ENCODE results near the gene CAPZA1.

The CAPZA1 gene

DNA sequence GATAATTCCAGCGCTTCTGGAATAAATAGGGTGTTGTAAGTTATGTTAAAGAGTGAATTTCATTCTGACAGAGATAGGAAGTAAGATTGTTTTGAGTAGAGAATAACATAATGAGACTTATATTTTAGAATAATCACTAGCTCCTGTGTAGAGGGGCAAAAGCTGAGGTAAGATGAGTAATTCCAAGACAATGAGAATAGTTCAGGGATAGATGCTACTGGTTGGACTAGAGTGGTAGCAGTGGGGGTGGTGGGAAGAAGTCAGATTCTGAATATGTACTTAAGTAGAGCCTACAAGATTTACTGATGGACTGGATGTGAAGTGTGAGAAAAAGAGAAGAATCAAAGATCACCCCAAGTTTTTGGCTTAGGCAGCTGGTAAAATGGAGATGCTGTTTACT is 31.6 kb downstream of the CAPZA1 start:
- H3K4me3 ChIP-seq (ENCODE audit: low read depth, low read length): no peak overlapping the region
- no peak overlapping the region for H3K9ac ChIP-seq (ENCODE audit: low read length)
- H3K9me3 ChIP-seq (ENCODE audit: control insufficient read depth, insufficient read depth, low read depth, low read length): no peaks in the 10 kb centered on the region
- no peak overlapping the region for H3K27ac ChIP-seq (ENCODE audit: low read depth, low read length)
- no peaks in the 10 kb centered on the region for H3K4me1 ChIP-seq (ENCODE audit: control insufficient read depth, insufficient read depth, low read length)
- no peaks in the 10 kb centered on the region for H3K27me3 ChIP-seq (ENCODE audit: control insufficient read depth, insufficient read depth, low read length)
- peaks cover 68% of the 10 kb centered on the region for H3K36me3 ChIP-seq (ENCODE audit: control insufficient read depth, insufficient read depth, low read length)

DNA sequence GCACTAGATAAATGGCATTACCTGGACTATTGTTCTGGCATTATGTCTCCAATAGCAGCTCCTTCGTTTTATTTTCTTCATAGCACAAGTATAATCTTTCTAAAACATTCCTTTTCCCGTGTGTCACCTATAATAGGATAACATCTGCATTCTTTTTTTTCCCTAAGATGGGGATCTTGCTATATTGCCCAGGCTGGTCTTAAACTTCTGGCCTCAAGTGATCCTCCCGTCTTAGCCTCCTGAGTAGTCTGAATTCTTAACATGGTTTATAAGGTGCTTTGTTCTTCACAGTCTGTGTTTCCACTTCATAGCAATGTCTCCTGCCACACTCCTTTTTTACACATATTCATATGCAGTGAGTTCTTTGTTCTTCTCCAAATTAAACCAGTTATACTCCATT is 46.2 kb downstream of the CAPZA1 start:
- H3K9me3 ChIP-seq (ENCODE audit: control insufficient read depth, insufficient read depth, low read depth, low read length): no peaks in the 10 kb centered on the region
- no peak overlapping the region for H3K9ac ChIP-seq (ENCODE audit: low read length)
- peaks cover 93% of the 10 kb centered on the region for H3K36me3 ChIP-seq (ENCODE audit: control insufficient read depth, insufficient read depth, low read length)
- H3K4me1 ChIP-seq (ENCODE audit: control insufficient read depth, insufficient read depth, low read length): no peaks in the 10 kb centered on the region
- no peaks in the 10 kb centered on the region for H3K27me3 ChIP-seq (ENCODE audit: control insufficient read depth, insufficient read depth, low read length)
- no peak overlapping the region for H3K27ac ChIP-seq (ENCODE audit: low read depth, low read length)
- no peak overlapping the region for H3K4me3 ChIP-seq (ENCODE audit: low read depth, low read length)

DNA sequence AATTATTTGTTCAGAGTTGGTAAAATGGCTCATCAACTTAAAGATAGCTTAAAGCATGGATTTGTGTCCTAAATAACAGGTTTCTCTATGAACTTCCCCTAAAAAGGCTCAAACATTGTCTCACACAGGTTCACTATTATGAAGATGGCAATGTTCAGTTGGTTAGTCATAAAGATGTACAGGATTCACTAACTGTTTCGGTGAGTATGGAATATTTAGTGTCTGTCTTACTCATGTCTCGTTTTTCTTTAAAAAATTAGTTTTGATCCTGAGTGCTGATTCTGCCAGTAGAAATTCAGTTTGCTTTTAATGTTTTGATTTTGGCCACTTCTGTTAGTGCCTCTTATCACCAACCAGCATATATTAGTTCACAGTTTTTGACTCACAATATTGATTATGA is 47.3 kb downstream of the CAPZA1 start:
- no peak overlapping the region for H3K9ac ChIP-seq (ENCODE audit: low read length)

DNA sequence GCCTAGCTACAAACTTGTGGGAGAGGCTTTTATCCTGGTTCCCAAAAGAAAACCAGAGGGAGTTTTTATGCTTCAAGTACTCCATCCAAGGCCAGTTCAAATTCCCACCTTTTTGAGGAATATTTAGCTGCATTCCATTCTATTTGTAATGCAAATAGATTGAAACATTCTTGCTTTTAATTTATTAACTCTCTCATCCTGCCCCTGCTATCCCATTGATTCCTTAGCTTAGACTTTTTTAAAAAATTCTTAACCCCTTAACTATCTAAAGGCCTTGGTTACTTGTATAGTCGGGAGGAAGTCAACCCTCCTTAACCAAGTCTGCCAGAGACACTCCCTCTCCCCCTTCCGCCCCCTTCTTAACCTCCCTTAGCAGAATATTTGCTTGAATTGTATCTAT is 52.4 kb downstream of the CAPZA1 start:
- H3K36me3 ChIP-seq (ENCODE audit: control insufficient read depth, insufficient read depth, low read length): peaks cover 47% of the 10 kb centered on the region
- H3K4me3 ChIP-seq (ENCODE audit: low read depth, low read length): no peak overlapping the region
- peaks cover 17% of the 10 kb centered on the region for H3K27me3 ChIP-seq (ENCODE audit: control insufficient read depth, insufficient read depth, low read length)
- peaks cover 36% of the 10 kb centered on the region for H3K4me1 ChIP-seq (ENCODE audit: control insufficient read depth, insufficient read depth, low read length)
- H3K9me3 ChIP-seq (ENCODE audit: control insufficient read depth, insufficient read depth, low read depth, low read length): no peaks in the 10 kb centered on the region
- peak overlapping the region; percentile 53; the same call in 1 of the 2 replicates for H3K27ac ChIP-seq (ENCODE audit: low read depth, low read length)
- H3K9ac ChIP-seq (ENCODE audit: low read length): peak overlapping the region; percentile 21

More for the DNA sequence above, 47.3 kb downstream of the CAPZA1 start:
- no peaks in the 10 kb centered on the region for H3K27me3 ChIP-seq (ENCODE audit: control insufficient read depth, insufficient read depth, low read length)
- no peak overlapping the region for H3K27ac ChIP-seq (ENCODE audit: low read depth, low read length)
- H3K36me3 ChIP-seq (ENCODE audit: control insufficient read depth, insufficient read depth, low read length): peaks cover 90% of the 10 kb centered on the region
- H3K4me1 ChIP-seq (ENCODE audit: control insufficient read depth, insufficient read depth, low read length): peaks cover 10% of the 10 kb centered on the region
- H3K4me3 ChIP-seq (ENCODE audit: low read depth, low read length): no peak overlapping the region
- no peaks in the 10 kb centered on the region for H3K9me3 ChIP-seq (ENCODE audit: control insufficient read depth, insufficient read depth, low read depth, low read length)

DNA sequence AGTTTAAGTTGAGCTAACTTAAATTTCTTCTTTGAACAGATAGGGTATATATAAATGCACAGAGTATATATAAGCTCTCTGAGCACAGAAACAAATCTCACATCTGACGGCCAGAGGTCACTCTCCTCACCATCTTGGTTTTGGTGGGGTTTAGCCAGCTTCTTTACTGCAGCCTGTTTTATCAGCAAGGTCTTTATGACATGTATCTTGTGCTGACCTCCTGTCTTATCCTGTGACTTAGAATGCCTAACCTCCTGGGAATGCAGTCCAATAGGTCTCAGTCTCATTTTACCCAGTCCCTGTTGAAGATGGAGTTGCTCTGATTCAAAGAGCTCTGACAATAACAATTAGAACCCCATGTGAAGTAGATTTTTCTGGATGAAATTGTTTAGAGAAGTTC is 53.2 kb downstream of the CAPZA1 start:
- H3K27ac ChIP-seq (ENCODE audit: low read depth, low read length): no peak overlapping the region

DNA sequence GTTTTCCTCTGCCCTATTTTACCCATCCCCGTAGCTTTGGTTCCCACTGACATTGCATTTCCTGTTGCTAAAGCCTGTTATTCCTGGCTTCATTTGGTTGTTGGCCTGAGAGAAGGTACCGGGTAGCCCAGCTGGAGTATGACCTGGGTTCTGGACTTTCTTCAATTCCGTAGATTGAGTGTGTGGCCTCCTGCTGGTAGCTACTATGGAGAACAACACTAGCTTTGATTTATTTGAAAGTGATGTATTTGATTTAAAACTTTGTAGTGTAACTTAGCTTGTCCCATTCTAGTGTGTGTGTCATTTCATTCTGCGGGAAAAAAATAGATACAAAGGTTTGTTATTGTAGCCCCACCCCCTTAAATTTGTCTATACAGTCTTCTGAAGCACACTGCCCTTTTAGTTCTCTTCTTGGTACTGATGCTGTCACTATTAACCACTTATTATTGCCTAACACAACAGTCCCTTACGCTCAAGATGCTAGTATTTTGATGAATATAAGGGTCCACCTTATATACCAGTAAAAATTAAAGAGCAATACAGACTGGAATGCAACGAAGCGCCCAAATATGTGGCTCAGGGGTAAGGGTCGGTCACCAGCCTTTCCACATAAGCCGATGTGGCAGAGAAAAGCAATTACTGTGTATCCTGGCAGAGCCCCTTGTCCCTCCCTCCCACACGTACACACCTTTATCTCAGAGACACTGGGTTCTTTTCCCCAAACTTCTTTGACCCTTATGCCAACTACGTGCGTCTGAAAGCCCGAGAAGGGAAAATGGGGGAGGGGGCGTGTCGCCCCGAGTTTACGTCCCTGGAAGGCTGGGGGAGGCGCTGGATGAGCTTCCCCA is 54.2 kb downstream of the CAPZA1 start:
- H3K27me3 ChIP-seq (ENCODE audit: control insufficient read depth, insufficient read depth, low read length): peaks cover 24% of the 10 kb centered on the region
- peaks cover 36% of the 10 kb centered on the region for H3K4me1 ChIP-seq (ENCODE audit: control insufficient read depth, insufficient read depth, low read length)
- peak overlapping the region; percentile 88 for H3K4me3 ChIP-seq (ENCODE audit: low read depth, low read length)
- H3K36me3 ChIP-seq (ENCODE audit: control insufficient read depth, insufficient read depth, low read length): peaks cover 29% of the 10 kb centered on the region
- H3K9me3 ChIP-seq (ENCODE audit: control insufficient read depth, insufficient read depth, low read depth, low read length): no peaks in the 10 kb centered on the region
- H3K9ac ChIP-seq (ENCODE audit: low read length): peak overlapping the region; percentile 89
- no peak overlapping the region for H3K27ac ChIP-seq (ENCODE audit: low read depth, low read length)

More for the DNA sequence above, 53.2 kb downstream of the CAPZA1 start:
- H3K9me3 ChIP-seq (ENCODE audit: control insufficient read depth, insufficient read depth, low read depth, low read length): no peaks in the 10 kb centered on the region
- peaks cover 38% of the 10 kb centered on the region for H3K36me3 ChIP-seq (ENCODE audit: control insufficient read depth, insufficient read depth, low read length)
- peaks cover 24% of the 10 kb centered on the region for H3K27me3 ChIP-seq (ENCODE audit: control insufficient read depth, insufficient read depth, low read length)
- H3K9ac ChIP-seq (ENCODE audit: low read length): no peak overlapping the region
- peaks cover 36% of the 10 kb centered on the region for H3K4me1 ChIP-seq (ENCODE audit: control insufficient read depth, insufficient read depth, low read length)
- no peak overlapping the region for H3K4me3 ChIP-seq (ENCODE audit: low read depth, low read length)

DNA sequence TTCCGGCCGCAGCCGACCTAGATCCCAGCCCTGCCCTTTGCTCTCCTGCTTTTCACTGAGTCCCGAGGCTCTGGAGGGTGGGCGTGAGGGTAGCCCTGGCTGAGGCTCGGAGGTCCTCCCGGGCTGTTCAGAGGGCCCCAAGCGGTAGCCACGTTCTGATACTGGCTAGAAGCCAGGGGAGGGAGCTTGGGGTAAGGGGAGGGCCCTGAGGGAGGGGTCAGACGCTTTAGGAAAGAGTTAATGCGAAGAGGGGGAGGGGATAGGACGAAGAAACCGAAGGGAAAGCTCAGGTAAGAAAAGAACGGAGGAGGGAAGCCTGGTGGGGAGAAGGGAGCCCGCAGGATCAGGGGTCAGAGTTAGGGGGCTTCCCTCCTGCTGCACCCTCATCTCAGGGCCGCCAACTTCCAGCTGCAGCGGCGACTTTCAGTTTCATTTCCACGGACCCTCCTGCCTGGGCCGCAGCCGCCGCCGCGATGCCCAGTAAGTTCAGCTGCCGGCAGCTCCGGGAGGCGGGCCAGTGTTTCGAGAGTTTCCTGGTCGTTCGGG is 54.9 kb downstream of the CAPZA1 start, which contains the start of gene MOV10:
TSS of gene MOV10 (plus strand) at position 220 of the 546 bp plus-strand sequence. CDS start at position 474, 254 bp downstream.
- Histone ChIP-seq H3K27ac (ENCODE audit: low read depth, low read length) (peak within 1 kb of the TSS; percentile 78; the same call in 1 of the 2 replicates), H3K36me3 (ENCODE audit: control insufficient read depth, insufficient read depth, low read length) (peaks cover 22% of the 10 kb centered on the region), H3K27me3 (ENCODE audit: control insufficient read depth, insufficient read depth, low read length) (peaks cover 24% of the 10 kb centered on the region), H3K4me1 (ENCODE audit: control insufficient read depth, insufficient read depth, low read length) (peaks cover 36% of the 10 kb centered on the region), H3K9me3 (ENCODE audit: control insufficient read depth, insufficient read depth, low read depth, low read length) (no peaks in the 10 kb centered on the region), H3K9ac (ENCODE audit: low read length) (peak within 1 kb of the TSS; percentile 89), H3K4me3 (ENCODE audit: low read depth, low read length) (peak within 1 kb of the TSS; percentile 88)

DNA sequence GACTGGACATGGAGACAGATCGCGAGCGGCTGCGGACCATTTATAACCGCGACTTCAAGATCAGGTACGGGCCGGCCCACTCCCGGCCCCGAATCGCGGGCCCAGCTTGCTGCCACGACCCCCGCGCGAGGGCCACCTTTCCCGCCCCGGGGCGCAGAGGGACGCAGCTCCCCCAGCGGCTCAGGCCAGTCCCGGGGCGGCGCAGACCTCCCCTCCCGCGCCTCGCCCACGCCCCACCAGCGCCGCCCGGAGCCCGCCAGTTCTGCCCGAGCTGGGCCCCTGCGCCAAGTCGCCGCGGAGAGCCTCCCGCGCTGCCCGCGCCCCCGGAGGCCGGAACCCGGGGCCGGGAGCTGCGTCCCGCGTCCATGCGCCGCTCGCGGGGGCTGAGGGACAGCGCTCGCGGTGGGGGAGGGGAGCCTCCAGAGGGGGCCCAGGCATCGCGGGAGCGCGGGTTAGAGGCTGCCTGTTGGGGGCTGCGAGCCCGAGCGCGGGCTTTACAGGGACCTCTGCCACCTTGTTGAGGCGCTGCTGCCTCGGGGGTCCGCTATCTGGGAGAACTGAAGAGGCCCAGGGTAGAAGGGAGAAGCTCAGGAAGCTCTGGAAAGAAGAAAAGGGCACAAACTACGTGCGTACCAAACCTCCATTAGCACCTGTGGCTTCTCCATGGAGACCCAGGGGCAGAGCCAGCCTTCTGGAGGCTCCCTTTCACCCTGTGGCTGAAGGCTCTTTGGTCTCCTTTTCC is 55.5 kb downstream of the CAPZA1 start:
- Histone ChIP-seq H3K36me3 (ENCODE audit: control insufficient read depth, insufficient read depth, low read length) (peaks cover 16% of the 10 kb centered on the region), H3K9me3 (ENCODE audit: control insufficient read depth, insufficient read depth, low read depth, low read length) (no peaks in the 10 kb centered on the region), H3K9ac (ENCODE audit: low read length) (peak overlapping the region; percentile 89), H3K4me3 (ENCODE audit: low read depth, low read length) (peak overlapping the region; percentile 88), H3K27me3 (ENCODE audit: control insufficient read depth, insufficient read depth, low read length) (peaks cover 24% of the 10 kb centered on the region), H3K27ac (ENCODE audit: low read depth, low read length) (peak overlapping the region; percentile 78; the same call in 1 of the 2 replicates), H3K4me1 (ENCODE audit: control insufficient read depth, insufficient read depth, low read length) (peaks cover 36% of the 10 kb centered on the region)

DNA sequence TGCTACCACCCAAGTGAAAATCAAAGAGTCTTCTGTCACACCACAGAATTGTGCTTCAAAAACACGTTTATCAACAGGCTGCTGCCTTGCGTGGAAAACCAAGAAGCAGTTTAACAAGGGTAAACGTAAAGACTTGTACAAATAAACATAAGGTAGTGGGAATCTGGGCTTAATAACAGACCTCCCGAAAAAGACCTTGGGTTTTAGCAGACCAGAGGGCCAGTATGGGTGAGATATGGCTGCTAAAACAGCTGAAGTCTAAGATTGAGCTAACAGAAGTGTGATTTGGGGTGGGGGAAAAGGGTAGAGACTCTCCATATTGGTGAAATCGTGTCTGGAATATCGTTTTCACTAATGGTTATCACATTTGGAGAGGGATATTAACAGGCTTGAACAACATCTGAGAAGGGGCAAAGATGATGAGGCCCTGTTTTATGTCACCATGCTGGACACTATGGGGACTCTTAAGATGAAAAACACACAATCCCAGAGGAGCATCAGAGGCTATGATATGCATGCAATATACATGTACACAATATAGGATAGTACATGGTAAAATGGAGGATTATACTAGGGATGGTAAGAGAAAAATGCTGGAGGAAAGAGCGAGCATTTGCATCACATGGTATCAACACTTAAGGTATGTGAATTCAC is 56.2 kb downstream of the CAPZA1 start:
- Histone ChIP-seq H3K27ac (ENCODE audit: low read depth, low read length) (no peak overlapping the region), H3K4me1 (ENCODE audit: control insufficient read depth, insufficient read depth, low read length) (peaks cover 36% of the 10 kb centered on the region), H3K9ac (ENCODE audit: low read length) (peak overlapping the region; percentile 89), H3K27me3 (ENCODE audit: control insufficient read depth, insufficient read depth, low read length) (peaks cover 24% of the 10 kb centered on the region), H3K9me3 (ENCODE audit: control insufficient read depth, insufficient read depth, low read depth, low read length) (no peaks in the 10 kb centered on the region), H3K36me3 (ENCODE audit: control insufficient read depth, insufficient read depth, low read length) (peaks cover 9% of the 10 kb centered on the region), H3K4me3 (ENCODE audit: low read depth, low read length) (peak overlapping the region; percentile 88)

DNA sequence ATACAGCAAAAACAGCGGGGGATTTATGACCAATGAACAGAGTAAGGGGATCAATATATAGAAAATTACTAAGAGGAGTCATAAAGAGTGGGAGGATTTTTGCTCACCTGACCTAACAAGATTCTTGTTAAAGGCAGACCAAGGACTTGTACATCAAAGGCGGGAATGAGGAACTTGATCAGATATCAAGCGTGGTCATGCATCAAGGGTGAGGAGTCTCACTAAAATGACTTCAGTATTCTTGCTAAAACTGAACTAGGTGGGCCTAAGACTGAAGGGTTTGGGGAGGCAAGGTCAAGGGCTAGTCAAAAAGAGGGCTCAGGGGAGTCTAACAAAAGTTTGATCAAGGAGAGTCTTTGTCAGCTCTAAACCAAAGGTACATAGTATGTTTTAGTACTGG is 56.9 kb downstream of the CAPZA1 start:
- H3K27ac ChIP-seq (ENCODE audit: low read depth, low read length): no peak overlapping the region
- H3K4me1 ChIP-seq (ENCODE audit: control insufficient read depth, insufficient read depth, low read length): peaks cover 30% of the 10 kb centered on the region
- H3K36me3 ChIP-seq (ENCODE audit: control insufficient read depth, insufficient read depth, low read length): peaks cover 4% of the 10 kb centered on the region
- H3K9me3 ChIP-seq (ENCODE audit: control insufficient read depth, insufficient read depth, low read depth, low read length): no peaks in the 10 kb centered on the region
- H3K9ac ChIP-seq (ENCODE audit: low read length): no peak overlapping the region
- peaks cover 24% of the 10 kb centered on the region for H3K27me3 ChIP-seq (ENCODE audit: control insufficient read depth, insufficient read depth, low read length)
- no peak overlapping the region for H3K4me3 ChIP-seq (ENCODE audit: low read depth, low read length)
